HG03378 (cell line): ENCODE data around the gene TOP1.

Source experiments
- ATAC-seq: cut with Tn5 transposase; IDR thresholded peaks from one replicate; pipeline ENCODE4 v1.9.1; 2021; ENCODE audit warnings: mild to moderate bottlenecking, moderate library complexity; ENCODE audit not compliant: unreplicated experiment

TOP1 gene

DNA sequence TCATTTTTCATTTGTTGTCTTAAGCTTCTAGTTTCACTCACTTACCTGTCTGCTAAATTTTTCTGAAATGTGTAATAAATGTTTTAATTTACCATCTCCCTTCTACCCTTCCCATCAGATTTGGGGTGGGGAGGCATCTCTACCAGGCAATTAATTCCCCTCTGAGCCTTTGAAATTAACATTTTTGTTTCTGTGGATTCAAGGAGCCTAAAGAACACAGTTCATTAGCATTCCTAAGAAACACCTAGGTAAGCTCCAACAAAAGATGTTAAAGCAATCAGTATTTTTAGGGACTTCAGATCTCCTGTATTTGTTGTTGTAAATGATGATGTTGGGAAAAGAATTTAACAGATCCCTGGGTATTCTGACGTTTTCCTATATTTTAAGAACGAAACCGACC lies 6.6 kb downstream of the TOP1 start:
- no peak for ATAC-seq

DNA sequence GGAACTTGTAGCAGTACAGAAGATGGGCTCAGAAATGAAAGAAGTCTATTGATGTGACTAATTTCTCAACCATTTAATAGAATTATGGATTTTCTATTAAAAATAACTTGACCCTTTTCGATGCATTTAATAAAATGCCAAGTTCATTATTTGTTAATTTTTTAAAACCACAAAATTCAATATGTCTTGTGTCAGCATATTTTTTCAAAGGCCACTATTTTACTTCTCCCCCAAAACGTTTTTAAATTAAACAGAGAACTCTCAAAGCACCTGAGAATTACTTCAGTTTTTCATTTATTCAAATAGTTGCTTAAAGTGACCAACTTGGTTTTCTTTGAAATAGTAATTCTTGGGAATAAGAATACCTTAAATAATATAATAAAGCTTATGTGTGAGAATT lies 8.6 kb downstream of the TOP1 start:
- ATAC-seq = no peak

DNA sequence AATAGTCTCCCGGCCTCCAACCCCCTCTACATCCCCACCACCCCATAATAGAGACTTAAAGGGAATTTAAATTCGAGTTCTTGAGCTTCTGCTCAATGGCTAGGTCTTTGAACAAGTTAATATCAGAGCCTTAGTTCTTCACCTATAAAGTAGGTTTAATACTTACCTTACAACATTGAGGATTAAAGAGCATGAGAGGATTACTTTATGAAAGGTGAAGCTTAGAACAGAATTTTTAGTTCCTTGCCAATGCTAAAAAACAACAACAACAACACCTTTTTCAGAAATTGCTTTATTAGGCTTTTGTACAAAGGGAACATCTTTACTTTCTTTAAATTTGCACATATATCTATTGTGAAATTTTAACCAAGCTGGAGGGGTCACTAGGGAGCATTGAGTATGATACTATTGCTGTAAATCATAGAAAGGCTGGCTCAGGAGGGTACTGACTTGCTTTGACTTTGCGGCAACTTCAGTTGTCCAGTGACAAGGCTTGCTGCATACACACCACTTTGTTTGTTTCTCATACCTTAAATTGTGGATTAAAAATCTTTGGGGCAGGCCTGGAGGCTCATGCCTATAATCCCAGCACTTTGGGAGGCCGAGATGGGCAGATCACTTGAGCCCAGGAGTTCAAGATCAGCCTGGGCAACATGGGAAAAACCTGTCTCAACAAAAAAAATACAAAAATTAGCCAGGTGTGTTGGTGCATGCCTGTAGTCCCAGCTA lies 9.7 kb downstream of the TOP1 start:
- ATAC-seq = no peak

DNA sequence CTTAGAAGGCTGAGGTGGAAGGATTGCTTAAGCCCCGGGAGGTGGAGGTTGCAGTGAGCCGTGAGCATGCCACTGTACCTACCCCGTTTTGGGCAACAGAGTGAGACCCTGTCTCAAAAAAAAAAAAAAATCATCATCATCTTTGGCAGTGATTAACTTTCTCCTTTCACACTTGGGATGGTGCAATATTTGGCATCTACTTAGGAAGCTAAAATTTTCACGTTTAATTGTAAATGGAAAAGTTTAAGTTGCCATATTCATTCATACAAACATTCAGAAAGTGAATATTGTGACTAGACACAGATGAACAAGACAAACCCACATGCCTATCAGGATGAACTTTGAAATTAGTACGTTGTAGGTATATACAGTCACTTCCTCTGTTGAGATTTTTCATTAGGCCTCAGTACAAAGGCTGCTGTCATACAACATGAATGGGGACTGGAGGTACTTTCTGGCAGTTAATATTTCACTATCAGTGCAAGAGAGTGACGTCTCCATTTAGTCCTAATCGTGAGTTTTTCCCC lies 10.3 kb downstream of the TOP1 start:
- no peak for ATAC-seq

DNA sequence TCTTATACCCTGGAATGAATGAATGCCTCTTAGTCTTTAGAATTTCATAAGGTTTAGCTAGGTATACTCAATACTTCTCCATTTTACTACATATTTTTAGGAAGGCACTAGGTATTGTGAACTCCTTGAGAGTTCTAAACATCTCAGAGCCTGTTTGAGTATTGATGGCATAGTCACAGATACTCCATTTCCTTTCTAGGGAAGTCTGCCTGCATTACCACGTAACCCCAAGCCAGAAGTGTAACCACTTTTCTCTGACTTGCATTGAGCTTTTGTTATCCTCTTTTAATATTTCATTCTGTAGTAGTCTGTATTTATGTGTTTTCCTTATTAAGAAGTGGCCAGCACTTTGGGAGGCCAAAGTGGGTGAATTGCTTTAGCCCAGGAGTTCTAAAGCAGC lies 12.2 kb downstream of the TOP1 start:
- no peak for ATAC-seq

DNA sequence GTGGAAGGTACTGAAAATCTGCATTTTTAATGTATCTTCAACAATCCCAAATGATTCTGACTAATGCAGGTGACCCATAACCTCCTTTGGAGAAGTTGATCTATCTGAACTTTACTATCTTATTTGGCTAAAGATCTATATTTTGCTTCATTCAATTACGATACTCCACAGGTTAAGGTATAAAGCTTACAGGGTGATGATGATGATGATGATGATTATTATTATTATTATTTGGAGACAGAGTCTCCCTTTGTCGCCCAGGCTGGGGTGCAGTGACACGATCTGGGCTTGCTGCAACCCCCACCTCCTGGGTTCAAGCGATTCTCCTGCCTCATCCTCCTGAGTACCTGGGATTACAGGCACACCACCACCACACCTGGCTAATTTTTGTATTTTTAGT lies 13.1 kb downstream of the TOP1 start:
- no peak for ATAC-seq

DNA sequence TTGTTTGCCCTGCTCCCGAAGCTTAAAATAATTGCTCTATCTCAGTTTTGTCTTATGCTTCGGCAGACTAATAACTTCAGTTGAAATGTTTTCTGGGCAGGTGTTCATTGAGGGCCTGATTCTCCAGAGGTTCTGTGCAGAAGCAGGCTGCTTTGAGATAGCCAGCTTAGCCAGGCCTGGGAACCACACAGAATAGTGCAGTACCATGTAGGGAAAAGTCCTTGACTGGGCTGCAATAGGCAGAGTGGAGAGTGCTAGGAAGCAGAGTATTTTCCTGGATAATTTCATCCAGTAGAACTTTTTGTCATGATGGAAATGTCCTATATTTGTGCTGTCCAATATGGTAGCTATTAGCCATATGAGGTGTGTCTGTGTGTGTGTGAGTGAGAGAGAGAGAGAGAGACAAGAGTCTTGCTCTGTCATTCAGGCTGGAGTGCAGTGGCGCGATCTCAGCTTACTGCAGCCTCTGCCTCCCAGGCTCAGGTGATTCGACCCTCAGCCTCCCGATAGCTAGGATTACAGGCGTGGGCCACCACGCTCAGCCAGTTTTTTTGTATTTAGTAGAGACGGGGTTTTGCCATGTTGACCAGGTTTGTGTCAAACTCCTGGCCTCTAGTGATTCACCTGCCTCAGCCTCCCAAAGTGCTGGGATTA lies 15.9 kb downstream of the TOP1 start:
- ATAC-seq = no peak

DNA sequence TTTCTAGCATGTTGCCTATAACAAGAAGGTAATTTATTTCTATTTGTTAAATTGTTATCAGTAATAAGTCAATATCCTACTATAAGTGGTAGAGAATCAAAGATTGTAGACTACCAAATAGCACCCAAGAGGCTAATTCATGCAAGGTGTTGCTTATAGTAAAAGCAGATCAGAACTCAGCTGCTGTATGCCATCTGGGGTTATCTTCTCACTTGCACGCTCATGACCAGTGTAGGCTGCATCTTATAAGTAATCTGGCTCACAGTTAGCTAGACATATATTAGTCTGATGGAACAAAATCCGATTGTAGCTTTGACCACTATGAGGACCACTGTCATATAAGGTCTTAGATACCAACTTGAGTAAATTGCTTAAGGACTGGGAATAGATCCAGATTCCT lies 17.0 kb downstream of the TOP1 start:
- no peak for ATAC-seq

DNA sequence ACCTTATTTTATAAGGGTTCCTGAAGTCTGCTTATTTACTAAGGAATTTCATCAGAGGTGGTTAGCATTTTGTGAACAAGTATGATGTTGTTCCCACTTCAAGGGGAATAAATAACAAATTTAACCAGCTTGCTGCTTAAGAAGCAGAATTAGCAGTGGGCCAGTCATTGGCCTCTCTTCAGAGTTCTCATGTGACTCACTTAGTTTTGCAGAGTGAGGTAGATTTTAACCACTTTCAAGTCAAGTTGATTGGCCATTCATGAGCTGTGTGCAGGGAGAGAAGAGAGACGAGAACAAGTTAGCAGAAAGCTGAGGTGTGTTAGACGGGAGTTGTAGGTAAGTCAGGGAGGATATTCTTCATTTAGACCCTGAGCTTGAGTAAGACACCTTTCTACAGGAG lies 18.1 kb downstream of the TOP1 start:
- ATAC-seq = no peak

DNA sequence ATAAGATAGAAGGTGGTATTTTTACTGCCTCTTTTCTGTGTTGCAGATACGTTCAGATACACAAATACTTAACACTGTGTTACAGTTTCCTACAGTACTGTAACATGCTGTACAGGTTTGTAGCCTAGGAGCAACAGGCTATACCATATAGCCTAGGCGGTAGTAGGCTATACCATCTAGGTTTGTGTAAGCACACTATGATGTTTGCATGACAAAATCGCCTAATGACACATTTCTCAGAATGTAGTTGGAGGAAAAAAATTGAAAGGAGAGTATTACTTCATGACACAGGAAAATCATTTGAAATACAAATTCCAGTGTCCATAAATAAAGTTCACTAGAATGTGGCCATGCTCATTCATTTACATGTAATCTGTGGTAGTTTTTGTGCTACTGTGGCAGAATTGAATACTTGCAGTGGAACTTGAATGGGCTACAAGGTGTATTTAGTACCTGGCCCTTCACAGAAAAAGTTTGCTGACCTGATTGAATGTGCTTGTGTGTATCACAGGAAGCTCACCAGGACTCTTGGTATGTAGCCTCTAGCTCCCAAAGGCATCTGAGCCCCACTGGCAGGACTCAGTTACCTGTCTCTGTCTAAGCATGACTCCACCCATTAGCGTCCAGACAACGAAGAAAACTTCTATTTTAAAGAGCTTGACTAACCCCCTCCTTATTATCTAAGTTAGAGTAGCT lies 18.8 kb downstream of the TOP1 start:
- peak; percentile 11 for ATAC-seq

DNA sequence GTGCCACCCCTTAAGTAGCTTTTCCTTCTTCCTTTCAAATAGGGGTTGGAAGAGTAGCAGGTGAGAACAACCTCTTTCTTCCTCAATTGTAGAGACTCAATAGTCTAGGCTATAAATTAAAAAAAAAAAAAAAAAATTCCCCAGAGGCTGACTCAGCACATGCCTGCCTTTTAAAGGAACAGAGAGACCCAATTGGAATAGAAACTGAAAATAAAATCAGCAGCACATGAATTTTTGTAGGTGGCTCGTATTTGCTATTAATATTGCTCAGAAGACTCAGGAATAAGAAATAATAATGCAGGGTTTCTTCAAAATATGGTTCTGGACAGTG lies 19.3 kb downstream of the TOP1 start:
- peak; percentile 44 for ATAC-seq

DNA sequence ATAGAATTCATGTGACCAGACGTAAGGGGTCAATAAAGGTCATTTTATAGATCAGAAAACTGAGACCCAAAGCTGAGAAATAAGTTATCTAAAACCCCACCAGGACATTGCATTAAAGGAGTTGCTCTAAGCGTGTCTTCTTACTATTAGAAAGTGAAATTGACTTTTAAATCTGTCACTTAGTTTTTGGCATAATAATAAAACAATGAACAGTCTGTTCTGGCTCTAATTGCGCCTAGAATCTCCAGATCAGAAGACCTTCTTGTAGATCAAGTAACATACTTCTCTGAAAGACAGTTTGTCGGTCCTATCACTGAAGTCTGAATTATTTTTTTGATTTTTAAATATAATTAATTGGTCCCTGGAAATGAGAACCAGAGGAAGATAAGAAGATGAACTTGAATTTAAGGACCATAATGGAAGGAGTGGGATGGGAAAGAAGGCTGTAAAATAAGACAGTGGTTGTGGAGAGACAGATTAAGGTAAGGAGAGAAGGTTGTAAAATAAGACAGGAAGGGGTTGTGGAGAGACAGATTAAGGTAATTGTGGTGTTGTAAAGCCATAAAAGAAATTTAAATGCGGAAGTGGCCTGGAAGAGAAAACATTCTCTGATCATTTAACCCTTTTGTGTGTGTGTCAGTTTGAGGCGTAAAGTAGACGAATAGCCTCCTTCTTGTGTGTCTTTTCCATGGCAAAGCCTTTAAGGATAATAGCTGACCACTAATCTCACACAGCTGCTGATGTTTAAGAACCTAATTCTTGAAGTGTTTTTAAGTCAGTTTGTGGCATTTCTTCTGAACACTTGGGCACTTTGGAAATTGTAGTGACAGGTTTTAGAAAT lies 20.1 kb downstream of the TOP1 start:
- ATAC-seq = no peak

DNA sequence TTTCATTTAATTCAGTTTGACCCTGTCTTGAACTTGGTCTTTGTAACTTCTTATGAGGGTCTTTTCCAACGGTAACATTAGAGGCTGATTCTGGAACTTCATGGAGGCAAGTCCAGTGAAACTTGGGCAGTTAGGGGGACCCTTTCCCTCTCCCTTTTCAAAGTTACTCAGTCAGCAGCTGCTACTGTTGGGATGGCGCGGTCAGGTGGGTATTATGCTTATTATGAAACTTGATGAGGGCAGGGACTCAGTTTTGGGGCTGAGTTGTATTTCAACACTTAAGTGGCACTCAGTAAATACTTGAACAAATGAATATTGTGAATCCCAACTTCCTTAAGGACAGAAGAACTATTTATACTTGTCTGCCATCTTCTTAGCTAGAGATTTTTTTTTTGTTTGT lies 20.8 kb downstream of the TOP1 start:
- no peak for ATAC-seq

DNA sequence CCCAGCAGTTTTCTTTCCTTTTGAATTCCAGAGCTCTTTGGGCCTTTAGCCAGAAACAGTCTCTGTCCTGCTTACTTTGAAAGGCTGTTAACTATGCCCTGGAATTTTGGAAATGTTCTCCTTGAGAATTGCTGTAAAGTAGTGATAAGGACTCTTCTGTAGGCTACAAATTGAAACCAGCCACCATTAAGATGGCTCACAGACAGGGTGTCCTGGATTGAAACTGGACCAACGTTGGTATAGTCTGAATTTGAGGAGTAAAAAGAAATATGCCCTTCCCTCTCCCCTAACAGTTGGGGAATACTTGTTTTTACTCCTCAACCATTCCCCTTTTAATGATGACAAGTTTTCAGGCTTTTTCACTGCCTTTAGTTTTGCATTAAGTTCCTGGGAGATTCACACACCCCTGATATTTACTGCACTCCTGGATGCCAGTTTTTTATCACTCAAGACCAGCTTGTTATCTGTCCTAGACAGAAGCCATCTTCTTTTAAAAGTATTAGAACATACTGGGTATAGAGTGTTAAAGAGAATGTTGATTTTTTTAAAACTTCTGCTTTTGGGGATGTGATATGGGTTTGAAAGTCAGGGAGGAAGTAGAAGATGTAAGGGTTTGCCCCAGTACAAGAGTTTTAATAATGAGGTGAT lies 21.9 kb downstream of the TOP1 start:
- ATAC-seq = no peak

DNA sequence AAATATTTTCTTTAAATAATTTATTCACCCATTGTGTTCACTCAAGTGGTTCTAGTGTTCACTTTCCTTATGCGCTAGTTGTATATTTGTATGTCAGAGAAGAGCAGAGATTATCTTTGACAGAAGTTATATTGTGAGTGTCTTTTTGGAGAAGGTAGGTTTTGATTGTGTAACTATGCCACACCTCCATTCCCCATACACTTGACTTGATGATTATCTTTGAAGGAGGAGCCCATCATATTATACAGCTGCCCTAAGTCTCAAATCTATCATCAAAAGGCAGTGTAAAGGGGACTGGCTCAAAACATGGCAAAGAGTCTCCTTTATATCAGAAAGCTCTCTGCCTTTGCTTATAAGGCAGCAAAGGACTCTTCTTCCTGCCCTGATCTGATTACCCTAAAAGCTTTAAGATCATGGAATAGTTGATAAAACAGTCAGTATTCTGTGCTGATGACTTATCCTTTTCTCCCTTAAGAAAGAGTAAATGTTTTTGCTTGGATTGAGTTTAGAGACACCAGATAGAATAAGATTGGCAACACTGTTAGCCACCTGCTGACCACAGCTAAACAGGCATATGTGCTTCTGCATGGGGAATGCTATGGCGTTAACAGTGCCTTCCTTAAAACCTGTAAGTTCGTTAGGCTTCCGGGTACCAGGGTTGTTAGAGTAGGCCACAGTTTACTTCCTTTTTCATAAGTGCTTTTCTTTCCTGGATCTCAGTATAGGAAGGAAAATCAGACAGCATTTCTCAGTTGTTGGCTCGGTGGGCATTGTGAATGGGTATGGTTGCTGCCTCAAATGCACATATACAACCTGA lies 22.6 kb downstream of the TOP1 start:
- no peak for ATAC-seq

DNA sequence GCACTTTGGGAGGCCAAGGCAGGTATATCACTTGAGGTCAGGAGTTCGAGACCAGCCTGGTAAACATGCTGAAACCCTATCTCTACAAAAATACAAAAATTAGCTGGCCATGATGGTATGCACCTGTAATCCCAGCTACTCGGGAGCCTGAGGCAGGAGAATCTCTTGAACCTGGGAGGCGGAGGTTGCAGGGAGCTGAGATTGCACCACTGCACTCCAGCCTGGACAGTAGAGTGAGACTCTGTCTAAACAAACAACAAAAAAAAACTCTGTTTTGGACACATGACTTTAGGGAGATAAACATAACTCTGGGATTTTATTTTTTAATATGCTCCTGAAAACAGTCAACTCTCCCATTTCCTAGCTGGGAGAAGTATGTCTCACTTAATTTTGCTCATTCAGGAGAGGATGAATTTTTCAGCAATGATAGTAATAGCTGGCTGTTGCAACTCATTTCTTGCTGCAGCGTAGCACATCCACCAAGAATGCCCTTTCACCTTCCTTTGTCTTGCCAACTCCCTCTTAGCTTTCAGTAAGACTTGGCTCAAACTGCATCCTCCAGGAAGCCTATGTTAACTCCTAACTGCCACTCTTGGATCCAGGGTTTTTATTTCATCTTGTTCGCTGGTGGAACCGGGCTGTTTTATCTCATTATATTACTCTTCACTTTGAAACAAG lies 24.3 kb downstream of the TOP1 start:
- ATAC-seq = no peak

DNA sequence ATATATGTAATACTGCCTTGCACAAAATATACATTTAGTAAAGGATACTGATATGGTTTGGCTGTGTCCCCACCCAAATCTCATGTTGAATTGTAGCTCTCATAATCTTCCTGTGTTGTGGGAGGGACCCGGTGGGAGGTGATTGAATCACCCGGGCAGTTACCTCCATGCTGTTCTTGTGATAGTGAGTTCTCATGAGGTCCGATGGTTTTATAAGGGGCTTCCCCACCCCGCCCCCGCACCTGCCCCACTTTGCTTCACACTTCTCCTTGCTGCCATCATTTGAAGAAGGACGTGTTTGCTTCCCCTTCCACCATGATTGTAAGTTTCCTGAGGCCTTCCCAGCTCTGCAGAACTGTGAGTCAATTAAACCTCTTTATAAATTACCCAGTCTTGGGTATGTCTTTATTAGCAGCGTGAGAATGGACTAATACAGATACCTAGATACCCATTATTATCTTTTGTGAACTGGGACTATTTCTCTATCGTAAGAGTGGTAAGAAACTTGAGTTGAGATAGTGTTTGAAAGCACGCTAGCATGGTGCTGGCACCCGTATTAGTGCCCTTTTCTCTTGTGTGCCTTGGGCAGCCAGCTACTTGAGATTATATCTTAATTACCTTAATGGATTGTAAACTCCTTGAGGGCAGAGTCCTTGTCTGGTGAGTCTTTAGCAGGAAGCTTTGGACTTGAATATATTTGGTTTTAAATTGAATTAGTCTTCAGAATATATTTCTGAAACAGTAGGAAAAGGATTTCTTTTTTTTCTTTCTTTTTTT lies 25.6 kb downstream of the TOP1 start:
- no peak for ATAC-seq

DNA sequence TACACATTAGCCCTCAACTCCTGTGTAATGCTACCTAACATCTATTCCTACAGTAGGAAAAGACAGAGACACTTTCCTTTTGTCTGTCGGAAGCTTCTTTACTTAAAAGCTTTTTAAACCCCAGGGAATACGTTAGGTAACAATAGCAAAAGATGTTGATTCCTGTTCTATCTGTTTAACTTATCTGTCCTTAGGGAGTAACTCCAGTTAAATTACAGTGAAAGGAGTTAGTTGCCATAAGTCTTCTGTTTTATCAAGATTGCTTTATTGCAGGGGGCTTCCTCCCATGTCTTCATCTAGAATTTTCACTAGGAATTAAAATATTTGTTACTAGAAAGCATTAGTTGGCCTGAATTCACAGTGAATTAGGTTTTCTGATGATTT lies 26.2 kb downstream of the TOP1 start:
- ATAC-seq = no peak

DNA sequence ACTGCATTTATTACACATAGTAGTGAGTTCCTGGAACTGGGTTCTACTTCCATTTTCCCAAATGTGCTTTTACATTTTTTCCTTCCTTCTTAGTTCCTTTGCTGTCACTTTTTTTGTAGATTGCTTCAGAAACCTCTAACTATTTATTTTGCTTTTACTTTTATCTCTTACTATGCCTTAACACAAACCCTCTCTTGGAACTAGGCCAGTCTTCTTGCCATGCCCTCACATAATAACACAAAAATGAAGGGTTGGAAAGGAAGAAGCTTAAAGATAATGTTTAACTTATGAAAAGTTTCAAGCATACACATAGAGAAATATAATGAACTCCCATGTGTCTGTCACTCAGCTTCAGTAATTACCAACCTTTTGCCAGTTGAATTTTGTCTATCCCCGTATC lies 27.1 kb downstream of the TOP1 start:
- ATAC-seq = no peak
